Osteoblast (primary cell): ENCODE results near the gene JAZF1. TPM values are rescaled to one million over a fixed set of nuclear protein-coding genes. Genes with fewer than 3 reads are reported as not detected.

Source experiments
- DNase-seq: peaks from one replicate; pipeline ENCODE4 v3.0.0; 2011; ENCODE audit warnings: low spot score, mixed read lengths; ENCODE audit not compliant: insufficient read length; ENCODE audit errors: missing footprints
- H2AFZ ChIP-seq: 2 replicates; pipeline ENCODE4 v1.6.0; 2011; ENCODE audit warnings: mild to moderate bottlenecking, low read length
- H3K27ac ChIP-seq: 2 replicates; pipeline ENCODE4 v1.5.1; 2011; ENCODE audit warnings: mild to moderate bottlenecking, low read depth, low read length, moderate library complexity
- H3K27me3 ChIP-seq: 2 replicates; pipeline ENCODE4 v1.6.0; 2012; ENCODE audit warnings: mild to moderate bottlenecking, control low read depth, inconsistent platforms, low read length, moderate library complexity; ENCODE audit not compliant: insufficient read depth
- H3K36me3 ChIP-seq: 2 replicates; pipeline ENCODE4 v1.5.1; 2011; ENCODE audit warnings: mild to moderate bottlenecking, low read length, control low read depth, moderate library complexity; ENCODE audit not compliant: insufficient read depth
- H3K4me1 ChIP-seq: 2 replicates; pipeline ENCODE4 v1.5.1; 2011; ENCODE audit warnings: mild to moderate bottlenecking, low read length, control low read depth, moderate library complexity; ENCODE audit not compliant: insufficient read depth
- H3K4me2 ChIP-seq: 2 replicates; pipeline ENCODE4 v1.6.0; 2011; ENCODE audit warnings: mild to moderate bottlenecking, low read length; ENCODE audit not compliant: insufficient read depth
- H3K4me3 ChIP-seq: fragments of 200-600 bp; sonication (generic); 3 replicates; pipeline ENCODE4 v1.5.1; 2012; ENCODE audit warnings: mild to moderate bottlenecking, low read length, inconsistent platforms; ENCODE audit not compliant: insufficient read depth
- H3K79me2 ChIP-seq: 2 replicates; pipeline ENCODE4 v1.6.0; 2012; ENCODE audit warnings: mild to moderate bottlenecking, low read length, control low read depth, inconsistent platforms; ENCODE audit not compliant: insufficient read depth
- H3K9me3 ChIP-seq: 2 replicates; pipeline ENCODE4 v1.5.1; 2011; ENCODE audit warnings: low read depth, low read length, control low read depth
- H4K20me1 ChIP-seq: 2 replicates; pipeline ENCODE4 v1.6.0; 2012; ENCODE audit warnings: mild to moderate bottlenecking, low read length, control low read depth; ENCODE audit not compliant: insufficient read depth
- total RNA-seq: library from RNA; depleted of rRNA; stranded (reverse); fragments of >200 nt; gene quantifications from 2 replicates; pipeline ENCODE4 v1.2.3, GENCODE V29; 2012
- TF ChIP-seq, protein P1 (sequence below): IDR thresholded peaks from 2 replicates; pipeline ENCODE4 v1.5.1; 2011; ENCODE audit warnings: mild to moderate bottlenecking, low read depth, low read length, moderate library complexity; ENCODE audit errors: extremely low read depth

JAZF1 gene
- total RNA-seq, 1 donor: 15.9 TPM

DNA sequence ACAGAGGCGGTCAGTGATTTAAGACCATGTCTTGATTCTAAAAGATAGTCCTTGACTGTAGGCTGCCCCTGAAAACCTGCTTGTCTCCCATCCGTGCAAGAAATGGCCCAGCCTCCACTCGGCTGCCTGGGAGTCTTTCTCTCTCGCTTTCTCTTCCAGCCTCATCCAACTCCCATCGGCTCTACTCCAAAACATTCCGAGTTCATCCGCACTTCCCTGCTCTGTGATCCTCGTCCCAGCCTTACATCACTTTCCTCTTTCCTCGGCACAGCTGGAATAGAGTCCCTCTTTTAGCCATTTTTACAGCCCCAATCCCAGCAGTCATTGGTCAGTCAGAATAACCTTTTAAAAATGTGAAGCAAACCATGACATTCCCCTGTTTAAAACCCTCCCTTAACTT, 305.5 kb downstream of the JAZF1 start:
- DNase-seq: no peak
- Histone ChIP-seq H3K4me3 (no peak overlapping the region), H3K27ac (no peak overlapping the region), H3K36me3 (no peaks in the 10 kb centered on the region), H4K20me1 (peaks cover 7% of the 10 kb centered on the region), H3K9me3 (no peaks in the 10 kb centered on the region), H3K4me1 (peaks cover 9% of the 10 kb centered on the region), H3K79me2 (no peaks in the 10 kb centered on the region), H3K4me2 (no peak overlapping the region), H3K27me3 (no peaks in the 10 kb centered on the region), H2AFZ (no peak overlapping the region)
- TF ChIP-seq, protein P1, sequence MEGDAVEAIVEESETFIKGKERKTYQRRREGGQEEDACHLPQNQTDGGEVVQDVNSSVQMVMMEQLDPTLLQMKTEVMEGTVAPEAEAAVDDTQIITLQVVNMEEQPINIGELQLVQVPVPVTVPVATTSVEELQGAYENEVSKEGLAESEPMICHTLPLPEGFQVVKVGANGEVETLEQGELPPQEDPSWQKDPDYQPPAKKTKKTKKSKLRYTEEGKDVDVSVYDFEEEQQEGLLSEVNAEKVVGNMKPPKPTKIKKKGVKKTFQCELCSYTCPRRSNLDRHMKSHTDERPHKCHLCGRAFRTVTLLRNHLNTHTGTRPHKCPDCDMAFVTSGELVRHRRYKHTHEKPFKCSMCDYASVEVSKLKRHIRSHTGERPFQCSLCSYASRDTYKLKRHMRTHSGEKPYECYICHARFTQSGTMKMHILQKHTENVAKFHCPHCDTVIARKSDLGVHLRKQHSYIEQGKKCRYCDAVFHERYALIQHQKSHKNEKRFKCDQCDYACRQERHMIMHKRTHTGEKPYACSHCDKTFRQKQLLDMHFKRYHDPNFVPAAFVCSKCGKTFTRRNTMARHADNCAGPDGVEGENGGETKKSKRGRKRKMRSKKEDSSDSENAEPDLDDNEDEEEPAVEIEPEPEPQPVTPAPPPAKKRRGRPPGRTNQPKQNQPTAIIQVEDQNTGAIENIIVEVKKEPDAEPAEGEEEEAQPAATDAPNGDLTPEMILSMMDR: no peak

DNA sequence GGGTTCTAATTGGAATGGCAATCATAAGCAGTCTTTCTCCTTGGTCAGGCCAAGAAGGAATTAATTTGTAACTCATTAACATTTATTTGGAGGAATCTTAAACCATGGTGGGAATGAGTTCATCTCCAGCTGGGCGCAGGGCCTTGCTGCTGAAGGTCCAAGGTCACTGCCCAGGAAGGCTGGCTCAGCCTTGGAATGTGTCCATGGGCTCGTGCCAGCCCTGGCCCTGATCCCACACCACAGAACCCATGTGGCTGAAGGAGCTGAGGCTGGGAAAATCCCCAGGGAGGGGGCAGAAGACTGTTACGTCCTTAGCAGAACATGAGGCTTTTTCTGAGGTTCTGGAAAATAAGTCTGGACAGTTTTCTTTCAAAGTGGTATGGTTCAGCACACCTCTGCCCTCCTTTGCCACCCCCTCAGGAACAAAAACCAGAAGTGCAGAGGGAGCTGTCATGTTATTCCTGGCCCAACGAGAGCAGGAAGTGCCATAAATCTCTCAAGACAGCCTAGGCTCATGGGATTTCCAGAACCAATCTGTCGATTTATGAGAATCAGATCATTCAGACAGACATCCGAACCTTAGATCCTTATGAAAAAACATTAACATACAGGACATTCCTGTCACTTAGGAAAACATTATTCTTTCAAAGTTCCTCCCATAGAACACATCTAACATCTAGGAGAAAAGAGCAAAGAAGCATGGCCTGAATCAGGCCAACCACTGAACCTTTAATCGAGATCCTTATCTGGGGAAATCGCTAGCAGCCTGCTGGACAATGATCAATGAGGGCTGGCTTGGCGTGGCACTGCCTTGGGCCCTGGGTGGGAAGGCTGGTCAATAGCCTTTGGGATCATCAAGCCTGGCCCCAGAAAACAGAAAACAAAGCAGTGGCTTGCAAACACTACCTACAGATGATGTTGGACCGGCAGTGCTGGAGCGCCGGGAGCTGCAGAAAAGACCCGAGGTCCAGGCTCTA, 306.3 kb downstream of the JAZF1 start:
- no peaks in the 10 kb centered on the region for H3K79me2 ChIP-seq
- peaks cover 9% of the 10 kb centered on the region for H3K4me1 ChIP-seq
- H3K27ac ChIP-seq: peak overlapping the region; percentile 22
- H3K4me3 ChIP-seq: no peak overlapping the region
- H3K27me3 ChIP-seq: no peaks in the 10 kb centered on the region
- DNase-seq: peak; percentile 65
- peak overlapping the region; percentile 32 for H3K4me2 ChIP-seq
- TF ChIP-seq, protein P1: no peak
- no peak overlapping the region for H2AFZ ChIP-seq
- H3K36me3 ChIP-seq: no peaks in the 10 kb centered on the region
- H4K20me1 ChIP-seq: peaks cover 7% of the 10 kb centered on the region
- H3K9me3 ChIP-seq: no peaks in the 10 kb centered on the region

DNA sequence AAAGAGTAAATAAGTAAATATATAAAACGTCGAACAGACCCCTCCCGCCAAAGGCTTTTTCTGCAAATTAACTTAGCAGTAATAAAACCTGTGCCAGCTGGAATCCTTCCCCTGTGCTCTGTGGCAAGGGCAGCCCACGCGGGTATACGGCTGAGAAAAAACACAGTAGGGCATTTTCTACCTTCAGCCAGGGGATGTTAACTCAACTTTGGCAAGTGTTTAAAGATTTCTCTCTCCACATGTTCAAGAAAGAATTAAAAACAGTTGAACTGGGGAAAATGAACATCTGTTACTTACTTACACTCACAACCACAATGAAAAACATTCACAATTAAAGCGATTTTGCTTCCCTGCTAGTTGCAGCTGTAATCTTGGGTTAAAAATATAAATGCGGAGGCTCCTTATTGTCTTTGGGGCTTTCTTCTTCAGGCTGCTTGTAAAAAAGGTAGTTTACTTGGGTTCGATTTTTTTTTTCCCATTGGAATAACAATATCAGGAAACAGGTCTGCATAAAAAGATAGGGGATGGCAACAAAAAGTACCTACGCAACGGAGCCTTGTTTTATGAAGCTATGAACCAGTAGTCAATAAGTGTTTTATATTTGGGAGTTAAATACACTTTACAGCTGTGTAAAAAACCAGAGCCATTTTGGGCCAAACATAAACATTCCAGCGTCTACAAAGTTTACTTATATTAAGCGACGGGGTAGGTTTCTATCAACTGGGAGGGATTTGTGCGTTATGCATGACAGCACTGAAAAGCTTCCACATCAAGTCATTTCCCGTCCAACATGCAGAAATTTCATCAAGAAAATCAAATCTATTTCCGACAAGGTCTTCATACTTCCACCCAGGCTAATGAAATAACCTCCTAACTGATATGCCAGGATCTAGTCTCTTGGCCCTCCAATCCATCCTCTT, 308.0 kb downstream of the JAZF1 start:
- Histone ChIP-seq H3K79me2 (no peaks in the 10 kb centered on the region), H3K27me3 (no peaks in the 10 kb centered on the region), H4K20me1 (peaks cover 7% of the 10 kb centered on the region), H3K27ac (no peak overlapping the region), H2AFZ (no peak overlapping the region), H3K36me3 (no peaks in the 10 kb centered on the region), H3K4me3 (no peak overlapping the region), H3K4me2 (no peak overlapping the region), H3K9me3 (no peaks in the 10 kb centered on the region), H3K4me1 (peaks cover 9% of the 10 kb centered on the region)
- TF ChIP-seq, protein P1: no peak
- DNase-seq: no peak
